OCI-LY7 (cell line): ENCODE data around the gene NUP43. TPM values are rescaled to one million over a fixed set of nuclear protein-coding genes. Genes with fewer than 3 reads are reported as not detected.

ENCODE experiments used
- BruUV-seq: library from RNA; stranded (reverse); fragments of 400-500 nt; replicated peaks from 2 replicates; lab custom pipeline; 2021; lab: Mats Ljungman, UMichigan
- CTCF ChIA-PET: fragments of 300-600 bp; sonication (Branson Sonifier 250); formaldehyde crosslinking; loops from one replicate; lab custom pipeline; 2022; ENCODE audit warnings: antibody characterized with exemption; ENCODE audit not compliant: unreplicated experiment; lab: Charles Lee
- POLR2A ChIA-PET: fragments of 300-600 bp; sonication (Branson Sonifier 250); formaldehyde crosslinking; loops from one replicate; lab custom pipeline; 2022; ENCODE audit warnings: antibody characterized with exemption; lab: Charles Lee
- DNase-seq: peaks from one replicate; pipeline ENCODE4 v3.0.0-alpha.2; 2015; ENCODE audit warnings: low spot score
- H2AFZ ChIP-seq: fragments of 200-600 bp; sonication (generic), shearing (Covaris generic); 2 replicates; pipeline ENCODE4 v1.6.1; 2014; ENCODE audit warnings: mild to moderate bottlenecking, antibody characterized with exemption, low read length, moderate library complexity
- H3K27ac ChIP-seq: fragments of 200-600 bp; sonication (generic); 2 replicates; pipeline ENCODE4 v1.5.1; 2014; ENCODE audit warnings: mixed run types, low read depth, mild to moderate bottlenecking, moderate library complexity, low read length, inconsistent platforms; ENCODE audit not compliant: poor library complexity, severe bottlenecking
- H3K36me3 ChIP-seq: fragments of 200-600 bp; sonication (generic); 2 replicates; pipeline ENCODE4 v1.6.1; 2014; ENCODE audit warnings: mild to moderate bottlenecking, antibody characterized with exemption, low read length, moderate library complexity, mixed read lengths; ENCODE audit not compliant: insufficient read depth
- H3K4me1 ChIP-seq: fragments of 200-600 bp; sonication (generic); 2 replicates; pipeline ENCODE4 v1.5.1; 2014; ENCODE audit warnings: mild to moderate bottlenecking, low read length; ENCODE audit not compliant: insufficient read depth, poor library complexity, severe bottlenecking
- H3K4me2 ChIP-seq: fragments of 200-600 bp; sonication (generic); 2 replicates; pipeline ENCODE4 v1.6.1; 2014; ENCODE audit warnings: mild to moderate bottlenecking, low read length
- H3K4me3 ChIP-seq: fragments of 200-600 bp; sonication (generic); 2 replicates; pipeline ENCODE4 v1.5.1; 2014; ENCODE audit warnings: mild to moderate bottlenecking, low read depth, low read length; ENCODE audit not compliant: poor library complexity, severe bottlenecking
- H3K79me2 ChIP-seq: fragments of 200-600 bp; sonication (generic); 2 replicates; pipeline ENCODE4 v1.6.1; 2016; ENCODE audit warnings: low read depth, mild to moderate bottlenecking, low read length, moderate library complexity, mixed read lengths; ENCODE audit not compliant: insufficient read depth
- H3K9me2 ChIP-seq: fragments of 200-600 bp; sonication (generic); 2 replicates; pipeline ENCODE4 v1.6.1; 2016; ENCODE audit warnings: mild to moderate bottlenecking, low read length, mixed read lengths; ENCODE audit not compliant: insufficient read depth
- H3K9me3 ChIP-seq: fragments of 200-600 bp; sonication (generic); 2 replicates; pipeline ENCODE4 v1.6.1; 2014; ENCODE audit warnings: mild to moderate bottlenecking, mixed run types, low read length, mixed read lengths
- H4K20me1 ChIP-seq: fragments of 200-600 bp; sonication (generic); 2 replicates; pipeline ENCODE4 v1.6.1; 2014; ENCODE audit warnings: mild to moderate bottlenecking, antibody characterized with exemption, low read length, moderate library complexity, mixed read lengths; ENCODE audit not compliant: insufficient read depth
- CTCF ChIP-seq: fragments of 200-600 bp; sonication (generic); conservative IDR thresholded peaks from 2 replicates; pipeline ENCODE4 v1.5.1; 2014; ENCODE audit warnings: mild to moderate bottlenecking, antibody characterized with exemption, low read length, moderate library complexity, mixed read lengths
- EZH2phosphoT487 ChIP-seq: fragments of 200-600 bp; sonication (generic); IDR thresholded peaks from 2 replicates; pipeline ENCODE4 v1.6.1; 2018; ENCODE audit warnings: low read depth, borderline replicate concordance, mild to moderate bottlenecking, mixed run types, antibody characterized with exemption, low read length, moderate library complexity, mixed read lengths
- intact Hi-C: fragments of 100-400 bp; cut with micrococcal nuclease; formaldehyde crosslinking; loops from one replicate; pipeline ENCODE4 v1.10.0; 2022; ENCODE audit not compliant: unreplicated experiment
- total RNA-seq, 2 experiments: library from RNA; depleted of rRNA in 1 of 2; stranded (reverse); fragments of >200 nt in 1 of 2; shearing (Covaris generic) in 1 of 2; gene quantifications; 2 replicates each; pipeline ENCODE4 v1.2.3, GENCODE V29; 2014 to 2022

The NUP43 gene
- total RNA-seq, 2 experiments from 2014 or later: 28.6 to 73.0 TPM

- CTCF ChIA-PET: no interaction called here
- Histone ChIP-seq H3K27ac (peak overlapping the region; percentile 71), H3K79me2 (peaks cover 56% of the 10 kb centered on the region), H3K9me2 (no peaks in the 10 kb centered on the region), H3K9me3 (no peaks in the 10 kb centered on the region), H3K4me1 (peaks cover 19% of the 10 kb centered on the region), H3K36me3 (peaks cover 30% of the 10 kb centered on the region), H3K4me3 (peak overlapping the region; percentile 94), H4K20me1 (peaks cover 19% of the 10 kb centered on the region; the same call in 1 of the 2 replicates), H3K4me2 (peak overlapping the region; percentile 83), H2AFZ (peak overlapping the region; percentile 91; the same call in 1 of the 2 replicates)
- no peak for TF ChIP-seq CTCF
- no peak for TF ChIP-seq EZH2phosphoT487
- no peak for DNase-seq
- intact Hi-C loops: loop anchor here (1.0 to 5.0 kb wide), 2 partner anchors 150 to 170 kb away; partner anchors contain the start of gene PPIL4
- no TSS peak for BruUV-seq
- POLR2A ChIA-PET: interaction anchor here (0.6 to 2.1 kb wide), 11 partner anchors 11 to 151 kb away, joined by 3 to 6 read pairs (median 4); partner anchors contain the start of gene GINM1
These were observed 29.1 kb downstream of the NUP43 start for GRCh38 chr6:149717255-149717587.

- POLR2A ChIA-PET: interaction anchor here (0.5 to 2.1 kb wide), 6 partner anchors 10 to 21 kb away, joined by 3 to 6 read pairs (median 4); no protein-coding TSS in a partner anchor
- H3K4me3 ChIP-seq: peak overlapping the region; percentile 94
- TSS peak; percentile 71 for BruUV-seq
- intact Hi-C loops: loop anchor here (5.0 kb wide), 1 partner anchor 169 kb away; the partner anchor contains the start of gene PPIL4
- H3K9me2 ChIP-seq: no peaks in the 10 kb centered on the region
- H3K4me1 ChIP-seq: peaks cover 19% of the 10 kb centered on the region
- no peak for TF ChIP-seq CTCF
- no peak for TF ChIP-seq EZH2phosphoT487
- H3K27ac ChIP-seq: no peak overlapping the region
- H3K4me2 ChIP-seq: peak overlapping the region; percentile 83
- DNase-seq: peak; percentile 6
- H3K36me3 ChIP-seq: peaks cover 34% of the 10 kb centered on the region
- peaks cover 19% of the 10 kb centered on the region; the same call in 1 of the 2 replicates for H4K20me1 ChIP-seq
- no peaks in the 10 kb centered on the region for H3K9me3 ChIP-seq
- CTCF ChIA-PET: no interaction called here
- peaks cover 65% of the 10 kb centered on the region for H3K79me2 ChIP-seq
- no peak overlapping the region for H2AFZ ChIP-seq
These were observed 30.0 kb downstream of the NUP43 start for GRCh38 chr6:149716181-149716963.
